NCI-H510A (cell line): ENCODE data around the gene RPUSD4.
"Not testable (repeated sequence)": the region's sequence is repeated elsewhere in the genome, so short reads cannot be mapped to it uniquely, and the experiment has no call there.

Experiments
- DNase-seq: peaks from one replicate; lab custom pipeline; 2025; lab: John Stamatoyannopoulos, UW

RPUSD4 gene

GRCh38 chr11:126211236-126212088 lies at the start of gene RPUSD4, which contains the start of gene FAM118B:
Gene RPUSD4 (minus strand): TSS chr11:126211650. CDS start chr11:126211638, 12 bp downstream.
Gene FAM118B (plus strand): TSS chr11:126211782. CDS start chr11:126235002, 23,220 bp downstream.
- peak; percentile 94 for DNase-seq

- DNase-seq, result no peak
Measured at GRCh38 chr11:126257764-126258163, 46.3 kb upstream of the RPUSD4 start.

GRCh38 chr11:126257144-126257543 lies 45.7 kb upstream of the RPUSD4 start:
- no peak for DNase-seq

GRCh38 chr11:126256216-126256615 lies 44.8 kb upstream of the RPUSD4 start:
- no peak for DNase-seq

GRCh38 chr11:126255507-126255906 lies 44.1 kb upstream of the RPUSD4 start:
- not testable (repeated sequence) for DNase-seq

GRCh38 chr11:126254819-126255218 lies 43.4 kb upstream of the RPUSD4 start:
- DNase-seq, result no peak

- no peak for DNase-seq
Measured at GRCh38 chr11:126253265-126253664, 41.8 kb upstream of the RPUSD4 start.

- no peak for DNase-seq
Measured at GRCh38 chr11:126246636-126247035, 35.2 kb upstream of the RPUSD4 start.

- no peak for DNase-seq
Measured at GRCh38 chr11:126233391-126233790, 21.9 kb upstream of the RPUSD4 start.

GRCh38 chr11:126232683-126233082 lies 21.2 kb upstream of the RPUSD4 start:
- no peak for DNase-seq

- DNase-seq, result no peak
Measured at GRCh38 chr11:126231725-126232459, 20.4 kb upstream of the RPUSD4 start.

- DNase-seq, result no peak
Measured at GRCh38 chr11:126229858-126230540, 18.5 kb upstream of the RPUSD4 start.

- no peak for DNase-seq
Measured at GRCh38 chr11:126226334-126227084, 15.1 kb upstream of the RPUSD4 start.

- no peak for DNase-seq
Measured at GRCh38 chr11:126225295-126225665, 13.8 kb upstream of the RPUSD4 start.

GRCh38 chr11:126224647-126225294 lies 13.3 kb upstream of the RPUSD4 start:
- DNase-seq, result no peak

- DNase-seq, result no peak
Measured at GRCh38 chr11:126219547-126219946, 8.1 kb upstream of the RPUSD4 start.

- no peak for DNase-seq
Measured at GRCh38 chr11:126217491-126217890, 6.0 kb upstream of the RPUSD4 start.

- no peak for DNase-seq
Measured at GRCh38 chr11:126216526-126217305, 5.3 kb upstream of the RPUSD4 start.

GRCh38 chr11:126214841-126215240 lies 3.4 kb upstream of the RPUSD4 start:
- DNase-seq, result no peak

- DNase-seq, result no peak
Measured at GRCh38 chr11:126214441-126214840, 3.0 kb upstream of the RPUSD4 start.
